OCI-LY3 (cell line): ENCODE results near the gene TTC12.

Experiments used
- H2AFZ ChIP-seq: fragments of 200-600, 300-600 bp; shearing (Covaris generic); 2 replicates; pipeline ENCODE4 v1.6.0; 2014; ENCODE audit warnings: antibody characterized with exemption, low read depth, low read length
- H3K27ac ChIP-seq: fragments of 200-600, 300-600 bp; sonication (generic); 2 replicates; pipeline ENCODE4 v1.5.1; 2014; ENCODE audit warnings: mild to moderate bottlenecking, low read length, moderate library complexity, mixed read lengths
- H3K27me3 ChIP-seq: fragments of 200-600, 300-600 bp; sonication (generic); 2 replicates; pipeline ENCODE4 v1.6.1; 2014; ENCODE audit warnings: low read depth, low read length, mixed read lengths
- H3K36me3 ChIP-seq: fragments of 200-600, 300-600 bp; sonication (generic); replicated peaks from 2 replicates; pipeline ENCODE3; 2014; ENCODE audit warnings: low read depth, low read length, mixed read lengths
- H3K4me1 ChIP-seq: fragments of 300-600, 200-600 bp; sonication (generic); 2 replicates; pipeline ENCODE4 v1.6.1; 2014; ENCODE audit warnings: low read length, mixed read lengths
- H3K4me2 ChIP-seq: fragments of 200-600, 300-600 bp; sonication (generic); 2 replicates; pipeline ENCODE4 v1.6.1; 2014; ENCODE audit warnings: low read length, mixed read lengths
- H3K4me3 ChIP-seq: fragments of 300-600, 200-600 bp; sonication (generic); 2 replicates; pipeline ENCODE4 v1.5.1; 2014; ENCODE audit warnings: antibody characterized with exemption, mild to moderate bottlenecking, low read length, moderate library complexity
- H3K79me2 ChIP-seq: fragments of 300-600, 200-600 bp; shearing (Covaris generic); 2 replicates; pipeline ENCODE4 v1.6.1; 2014; ENCODE audit warnings: mild to moderate bottlenecking, low read length, mixed read lengths
- H3K9ac ChIP-seq: fragments of 300-600, 200-600 bp; shearing (Covaris generic); 2 replicates; pipeline ENCODE4 v1.6.0; 2014; ENCODE audit warnings: mild to moderate bottlenecking, low read length, moderate library complexity
- H3K9me3 ChIP-seq: fragments of 200-600, 300-600 bp; shearing (Covaris generic); 2 replicates; pipeline ENCODE4 v1.6.1; 2014; ENCODE audit warnings: low read length, mixed read lengths; ENCODE audit not compliant: insufficient read depth
- H4K20me1 ChIP-seq: fragments of 200-600, 300-600 bp; sonication (generic); 2 replicates; pipeline ENCODE4 v1.6.1; 2016; ENCODE audit warnings: low read length, mixed read lengths; ENCODE audit not compliant: insufficient read depth
- EZH2phosphoT487 ChIP-seq: fragments of 200-600 bp; shearing (Covaris generic); IDR thresholded peaks from 2 replicates; pipeline ENCODE4 v1.6.1; 2018; ENCODE audit warnings: antibody characterized with exemption, mixed run types, low read depth
- TF ChIP-seq, protein P1 (sequence below): fragments of 200-600, 300-600 bp; sonication (generic); IDR thresholded peaks from 2 replicates; pipeline ENCODE4 v1.5.1; 2014; ENCODE audit warnings: antibody characterized with exemption, low read length, low read depth

The TTC12 gene

DNA sequence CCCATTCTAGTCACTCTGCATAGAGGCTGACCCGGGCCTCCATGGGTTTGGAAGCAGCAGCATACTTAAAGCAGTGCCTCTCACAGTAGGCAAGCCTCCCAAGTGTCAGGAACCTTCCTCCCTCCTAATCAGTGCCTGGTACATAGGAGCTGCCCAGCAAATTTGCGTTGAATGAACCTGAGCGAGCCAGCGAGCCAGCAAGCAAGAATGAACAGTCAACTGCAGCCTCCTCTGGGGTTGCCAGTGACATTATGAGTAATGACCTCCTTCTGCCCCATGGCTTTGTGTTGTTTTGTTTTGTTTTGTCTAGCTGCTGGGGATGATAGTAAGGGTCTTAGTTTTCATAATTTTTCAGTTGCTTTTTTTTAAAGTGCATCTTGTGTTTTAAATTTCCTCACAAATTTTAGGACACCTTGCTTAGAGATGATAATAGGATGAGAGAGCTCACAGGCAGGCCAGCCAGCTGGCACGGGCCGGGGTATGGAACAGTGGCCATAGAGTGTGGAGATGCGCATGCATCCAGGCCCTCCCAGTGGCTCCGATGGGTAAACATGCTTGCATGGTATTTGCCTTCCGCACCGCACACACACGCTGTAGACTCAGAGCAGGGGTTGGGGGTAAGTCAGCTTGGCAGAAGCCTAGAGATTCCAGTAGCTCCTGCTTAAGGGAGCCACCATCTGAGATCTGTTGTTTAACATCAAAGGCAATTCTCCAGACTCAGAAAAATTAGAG is 36.1 kb downstream of the TTC12 start:
- Histone ChIP-seq H3K4me2 (no peak overlapping the region), H4K20me1 (no peaks in the 10 kb centered on the region), H3K9me3 (no peaks in the 10 kb centered on the region), H3K27me3 (no peaks in the 10 kb centered on the region), H3K9ac (no peak overlapping the region), H3K4me3 (no peak overlapping the region), H3K27ac (no peak overlapping the region), H2AFZ (no peak overlapping the region), H3K36me3 (no peaks in the 10 kb centered on the region), H3K79me2 (no peaks in the 10 kb centered on the region), H3K4me1 (no peaks in the 10 kb centered on the region)
- TF ChIP-seq EZH2phosphoT487, result no peak
- TF ChIP-seq, protein P1, sequence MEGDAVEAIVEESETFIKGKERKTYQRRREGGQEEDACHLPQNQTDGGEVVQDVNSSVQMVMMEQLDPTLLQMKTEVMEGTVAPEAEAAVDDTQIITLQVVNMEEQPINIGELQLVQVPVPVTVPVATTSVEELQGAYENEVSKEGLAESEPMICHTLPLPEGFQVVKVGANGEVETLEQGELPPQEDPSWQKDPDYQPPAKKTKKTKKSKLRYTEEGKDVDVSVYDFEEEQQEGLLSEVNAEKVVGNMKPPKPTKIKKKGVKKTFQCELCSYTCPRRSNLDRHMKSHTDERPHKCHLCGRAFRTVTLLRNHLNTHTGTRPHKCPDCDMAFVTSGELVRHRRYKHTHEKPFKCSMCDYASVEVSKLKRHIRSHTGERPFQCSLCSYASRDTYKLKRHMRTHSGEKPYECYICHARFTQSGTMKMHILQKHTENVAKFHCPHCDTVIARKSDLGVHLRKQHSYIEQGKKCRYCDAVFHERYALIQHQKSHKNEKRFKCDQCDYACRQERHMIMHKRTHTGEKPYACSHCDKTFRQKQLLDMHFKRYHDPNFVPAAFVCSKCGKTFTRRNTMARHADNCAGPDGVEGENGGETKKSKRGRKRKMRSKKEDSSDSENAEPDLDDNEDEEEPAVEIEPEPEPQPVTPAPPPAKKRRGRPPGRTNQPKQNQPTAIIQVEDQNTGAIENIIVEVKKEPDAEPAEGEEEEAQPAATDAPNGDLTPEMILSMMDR, result no peak

- Histone ChIP-seq H3K4me3 (no peak overlapping the region), H2AFZ (no peak overlapping the region), H3K27ac (no peak overlapping the region), H3K4me1 (no peaks in the 10 kb centered on the region), H3K27me3 (no peaks in the 10 kb centered on the region), H3K36me3 (no peaks in the 10 kb centered on the region), H3K4me2 (no peak overlapping the region), H3K79me2 (no peaks in the 10 kb centered on the region), H3K9ac (no peak overlapping the region), H3K9me3 (peaks cover 4% of the 10 kb centered on the region; the same call in 1 of the 2 replicates), H4K20me1 (no peaks in the 10 kb centered on the region)
- TF ChIP-seq, protein P1, result no peak
- TF ChIP-seq EZH2phosphoT487, result no peak
These were observed 36.7 kb downstream of the TTC12 start for GRCh38 chr11:113351068-113351450.

GRCh38 chr11:113351480-113351879 is 37.1 kb downstream of the TTC12 start:
- Histone ChIP-seq H3K27me3 (no peaks in the 10 kb centered on the region), H3K9me3 (peaks cover 7% of the 10 kb centered on the region; the same call in 1 of the 2 replicates), H3K36me3 (no peaks in the 10 kb centered on the region), H3K9ac (no peak overlapping the region), H3K4me1 (no peaks in the 10 kb centered on the region), H3K4me2 (no peak overlapping the region), H3K27ac (no peak overlapping the region), H2AFZ (no peak overlapping the region), H3K4me3 (no peak overlapping the region), H4K20me1 (no peaks in the 10 kb centered on the region), H3K79me2 (no peaks in the 10 kb centered on the region)
- TF ChIP-seq, protein P1, result no peak
- TF ChIP-seq EZH2phosphoT487, result no peak

- H3K9me3 ChIP-seq, result peaks cover 7% of the 10 kb centered on the region; the same call in 1 of the 2 replicates
- TF ChIP-seq, protein P1, result no peak
- no peak for TF ChIP-seq EZH2phosphoT487
- H3K4me1 ChIP-seq, result no peaks in the 10 kb centered on the region
- H3K4me2 ChIP-seq, result no peak overlapping the region
- H3K36me3 ChIP-seq, result no peaks in the 10 kb centered on the region
- H3K27me3 ChIP-seq, result no peaks in the 10 kb centered on the region
- no peak overlapping the region for H3K27ac ChIP-seq
- no peaks in the 10 kb centered on the region for H3K79me2 ChIP-seq
- H4K20me1 ChIP-seq, result no peaks in the 10 kb centered on the region
- no peak overlapping the region for H3K9ac ChIP-seq
- no peak overlapping the region for H2AFZ ChIP-seq
- no peak overlapping the region for H3K4me3 ChIP-seq
These were observed 41.8 kb downstream of the TTC12 start for GRCh38 chr11:113356203-113356602.
